Measurements from ENCODE around the gene SS18L1.
"Not testable (repeated sequence)": the region's sequence is repeated elsewhere in the genome, so short reads cannot be mapped to it uniquely, and the experiment has no call there.

The SS18L1 gene

GRCh38 chr20:62138912-62139311 is 4.7 kb upstream of the SS18L1 start:
- DNase-seq, result no peak

- DNase-seq, result no peak
Measured at GRCh38 chr20:62139636-62140035, 3.9 kb upstream of the SS18L1 start.

- no peak for DNase-seq
Measured at GRCh38 chr20:62141043-62141396, 2.5 kb upstream of the SS18L1 start.

GRCh38 chr20:62141397-62142251 is 1.9 kb upstream of the SS18L1 start:
- no peak for DNase-seq

- DNase-seq, result no peak
Measured at GRCh38 chr20:62142252-62143080, 1.1 kb upstream of the SS18L1 start.

GRCh38 chr20:62143957-62144825 is 622 bp downstream of the SS18L1 start:
- no peak for DNase-seq

- no peak for DNase-seq
Measured at GRCh38 chr20:62145688-62146018, 2.1 kb downstream of the SS18L1 start.

- no peak for DNase-seq
Measured at GRCh38 chr20:62146019-62146755, 2.6 kb downstream of the SS18L1 start.

GRCh38 chr20:62147125-62147524 is 3.6 kb downstream of the SS18L1 start:
- no peak for DNase-seq

GRCh38 chr20:62147528-62147927 is 4.0 kb downstream of the SS18L1 start:
- no peak for DNase-seq

GRCh38 chr20:62148383-62148782 is 4.8 kb downstream of the SS18L1 start:
- not testable (repeated sequence) for DNase-seq

GRCh38 chr20:62148908-62149314 is 5.3 kb downstream of the SS18L1 start:
- no peak for DNase-seq

- no peak for DNase-seq
Measured at GRCh38 chr20:62149532-62150309, 6.2 kb downstream of the SS18L1 start.

- DNase-seq, result no peak
Measured at GRCh38 chr20:62150310-62150575, 6.7 kb downstream of the SS18L1 start.

GRCh38 chr20:62151225-62151624 is 7.7 kb downstream of the SS18L1 start:
- DNase-seq, result no peak

- DNase-seq, result no peak
Measured at GRCh38 chr20:62151835-62152364, 8.3 kb downstream of the SS18L1 start.

- no peak for DNase-seq
Measured at GRCh38 chr20:62155428-62156253, 12.1 kb downstream of the SS18L1 start.

GRCh38 chr20:62156254-62156556 is 12.6 kb downstream of the SS18L1 start:
- DNase-seq, result no peak

- no peak for DNase-seq
Measured at GRCh38 chr20:62156592-62157386, 13.2 kb downstream of the SS18L1 start.

All from SIG-M5 (cell line).